ENCODE measurements around the gene KIAA0930. TPM values are rescaled to one million over a fixed set of nuclear protein-coding genes. Genes with fewer than 3 reads are reported as not detected.

Gene KIAA0930
- polyA plus RNA-seq, 2 donors: 21.7 to 29.0 TPM

- H3K4me3 ChIP-seq (ENCODE audit: low read depth in 1 of 2, low read length in 2 of 2): no peak overlapping the region
- H3K27ac ChIP-seq (ENCODE audit: low read depth in 2 of 2, low read length in 1 of 2): no peak overlapping the region
- no peaks in the 10 kb centered on the region for H3K4me1 ChIP-seq (ENCODE audit: control insufficient read depth in 2 of 2, insufficient read depth in 2 of 2, low read length in 1 of 2)
- WGBS, 2 donors: 46 to 64% methylated on average over 4 of the region's 4 CpGs
- no peaks in the 10 kb centered on the region for H3K27me3 ChIP-seq (ENCODE audit: control insufficient read depth in 1 of 2, insufficient read depth in 2 of 2, low read length in 2 of 2)
- peaks cover 3 to 13% of the 10 kb centered on the region in 2 donors for H3K36me3 ChIP-seq (ENCODE audit: control insufficient read depth in 2 of 2, insufficient read depth in 2 of 2, low read length in 1 of 2)
- no peaks in the 10 kb centered on the region for H3K9me3 ChIP-seq (ENCODE audit: control insufficient read depth in 2 of 2, insufficient read depth in 1 of 2, low read depth in 1 of 2, low read length in 1 of 2)
These were observed 52.8 kb downstream of the KIAA0930 start for GRCh38 chr22:45187891-45188290.

- Histone ChIP-seq H3K27ac (ENCODE audit: low read depth in 2 of 2, low read length in 1 of 2) (peak overlapping the region in 1 of 2 donors; percentile 10), H3K27me3 (ENCODE audit: control insufficient read depth in 1 of 2, insufficient read depth in 2 of 2, low read length in 2 of 2) (no peaks in the 10 kb centered on the region), H3K4me3 (ENCODE audit: low read depth in 1 of 2, low read length in 2 of 2) (no peak overlapping the region), H3K9me3 (ENCODE audit: control insufficient read depth in 2 of 2, insufficient read depth in 1 of 2, low read depth in 1 of 2, low read length in 1 of 2) (no peaks in the 10 kb centered on the region), H3K4me1 (ENCODE audit: control insufficient read depth in 2 of 2, insufficient read depth in 2 of 2, low read length in 1 of 2) (no peaks in the 10 kb centered on the region), H3K36me3 (ENCODE audit: control insufficient read depth in 2 of 2, insufficient read depth in 2 of 2, low read length in 1 of 2) (peaks cover 3 to 21% of the 10 kb centered on the region in 2 donors)
- WGBS, 2 donors: 70 to 73% methylated on average over 16 of the region's 16 CpGs
These were observed 54.8 kb downstream of the KIAA0930 start for GRCh38 chr22:45185718-45186514.

GRCh38 chr22:45183974-45184373 lies 56.7 kb downstream of the KIAA0930 start:
- Histone ChIP-seq H3K9me3 (ENCODE audit: control insufficient read depth in 2 of 2, insufficient read depth in 1 of 2, low read depth in 1 of 2, low read length in 1 of 2) (no peaks in the 10 kb centered on the region), H3K36me3 (ENCODE audit: control insufficient read depth in 2 of 2, insufficient read depth in 2 of 2, low read length in 1 of 2) (peaks cover 10 to 30% of the 10 kb centered on the region in 2 donors), H3K27ac (ENCODE audit: low read depth in 2 of 2, low read length in 1 of 2) (no peak overlapping the region), H3K4me3 (ENCODE audit: low read depth in 1 of 2, low read length in 2 of 2) (no peak overlapping the region), H3K27me3 (ENCODE audit: control insufficient read depth in 1 of 2, insufficient read depth in 2 of 2, low read length in 2 of 2) (no peaks in the 10 kb centered on the region), H3K4me1 (ENCODE audit: control insufficient read depth in 2 of 2, insufficient read depth in 2 of 2, low read length in 1 of 2) (no peaks in the 10 kb centered on the region)
- 93 to 94% methylated on average over 13 of the region's 13 CpGs for WGBS, 2 donors

GRCh38 chr22:45181766-45182165 lies 58.9 kb downstream of the KIAA0930 start:
- Histone ChIP-seq H3K9me3 (ENCODE audit: control insufficient read depth in 2 of 2, insufficient read depth in 1 of 2, low read depth in 1 of 2, low read length in 1 of 2) (no peaks in the 10 kb centered on the region), H3K4me1 (ENCODE audit: control insufficient read depth in 2 of 2, insufficient read depth in 2 of 2, low read length in 1 of 2) (no peaks in the 10 kb centered on the region), H3K4me3 (ENCODE audit: low read depth in 1 of 2, low read length in 2 of 2) (no peak overlapping the region), H3K27me3 (ENCODE audit: control insufficient read depth in 1 of 2, insufficient read depth in 2 of 2, low read length in 2 of 2) (no peaks in the 10 kb centered on the region), H3K36me3 (ENCODE audit: control insufficient read depth in 2 of 2, insufficient read depth in 2 of 2, low read length in 1 of 2) (peaks cover 10 to 40% of the 10 kb centered on the region in 2 donors), H3K27ac (ENCODE audit: low read depth in 2 of 2, low read length in 1 of 2) (no peak overlapping the region)
- WGBS, 2 donors: 90 to 95% methylated on average over 2 of the region's 2 CpGs

GRCh38 chr22:45181240-45181639 lies 59.5 kb downstream of the KIAA0930 start:
- Histone ChIP-seq H3K9me3 (ENCODE audit: control insufficient read depth in 2 of 2, insufficient read depth in 1 of 2, low read depth in 1 of 2, low read length in 1 of 2) (no peaks in the 10 kb centered on the region), H3K27ac (ENCODE audit: low read depth in 2 of 2, low read length in 1 of 2) (no peak overlapping the region), H3K4me3 (ENCODE audit: low read depth in 1 of 2, low read length in 2 of 2) (no peak overlapping the region), H3K27me3 (ENCODE audit: control insufficient read depth in 1 of 2, insufficient read depth in 2 of 2, low read length in 2 of 2) (no peaks in the 10 kb centered on the region), H3K4me1 (ENCODE audit: control insufficient read depth in 2 of 2, insufficient read depth in 2 of 2, low read length in 1 of 2) (no peaks in the 10 kb centered on the region), H3K36me3 (ENCODE audit: control insufficient read depth in 2 of 2, insufficient read depth in 2 of 2, low read length in 1 of 2) (peaks cover 10 to 41% of the 10 kb centered on the region in 2 donors)
- 94 to 97% methylated on average over 4 of the region's 4 CpGs for WGBS, 2 donors

GRCh38 chr22:45180146-45180679 lies 60.5 kb downstream of the KIAA0930 start:
- Histone ChIP-seq H3K9me3 (ENCODE audit: control insufficient read depth in 2 of 2, insufficient read depth in 1 of 2, low read depth in 1 of 2, low read length in 1 of 2) (no peaks in the 10 kb centered on the region), H3K36me3 (ENCODE audit: control insufficient read depth in 2 of 2, insufficient read depth in 2 of 2, low read length in 1 of 2) (peaks cover 10 to 37% of the 10 kb centered on the region in 2 donors), H3K4me3 (ENCODE audit: low read depth in 1 of 2, low read length in 2 of 2) (no peak overlapping the region), H3K27ac (ENCODE audit: low read depth in 2 of 2, low read length in 1 of 2) (no peak overlapping the region), H3K4me1 (ENCODE audit: control insufficient read depth in 2 of 2, insufficient read depth in 2 of 2, low read length in 1 of 2) (no peaks in the 10 kb centered on the region), H3K27me3 (ENCODE audit: control insufficient read depth in 1 of 2, insufficient read depth in 2 of 2, low read length in 2 of 2) (no peaks in the 10 kb centered on the region)
- WGBS, 2 donors: 88 to 90% methylated on average over 14 of the region's 14 CpGs

- H3K9me3 ChIP-seq (ENCODE audit: control insufficient read depth in 2 of 2, insufficient read depth in 1 of 2, low read depth in 1 of 2, low read length in 1 of 2): no peaks in the 10 kb centered on the region
- WGBS, 2 donors: 88 to 92% methylated on average over 9 of the region's 9 CpGs
- H3K4me3 ChIP-seq (ENCODE audit: low read depth in 1 of 2, low read length in 2 of 2): no peak overlapping the region
- H3K4me1 ChIP-seq (ENCODE audit: control insufficient read depth in 2 of 2, insufficient read depth in 2 of 2, low read length in 1 of 2): no peaks in the 10 kb centered on the region
- H3K36me3 ChIP-seq (ENCODE audit: control insufficient read depth in 2 of 2, insufficient read depth in 2 of 2, low read length in 1 of 2): peaks cover 10 to 35% of the 10 kb centered on the region in 2 donors
- H3K27me3 ChIP-seq (ENCODE audit: control insufficient read depth in 1 of 2, insufficient read depth in 2 of 2, low read length in 2 of 2): no peaks in the 10 kb centered on the region
- no peak overlapping the region for H3K27ac ChIP-seq (ENCODE audit: low read depth in 2 of 2, low read length in 1 of 2)
These were observed 61.2 kb downstream of the KIAA0930 start for GRCh38 chr22:45179276-45180049.

GRCh38 chr22:45172881-45173585 lies 67.7 kb downstream of the KIAA0930 start:
- H3K27ac ChIP-seq (ENCODE audit: low read depth in 2 of 2, low read length in 1 of 2): peak overlapping the region in 1 of 2 donors; percentile 19
- no peaks in the 10 kb centered on the region for H3K27me3 ChIP-seq (ENCODE audit: control insufficient read depth in 1 of 2, insufficient read depth in 2 of 2, low read length in 2 of 2)
- no peaks in the 10 kb centered on the region for H3K9me3 ChIP-seq (ENCODE audit: control insufficient read depth in 2 of 2, insufficient read depth in 1 of 2, low read depth in 1 of 2, low read length in 1 of 2)
- no peaks in the 10 kb centered on the region for H3K4me1 ChIP-seq (ENCODE audit: control insufficient read depth in 2 of 2, insufficient read depth in 2 of 2, low read length in 1 of 2)
- H3K36me3 ChIP-seq (ENCODE audit: control insufficient read depth in 2 of 2, insufficient read depth in 2 of 2, low read length in 1 of 2): peaks cover 3 to 36% of the 10 kb centered on the region in 2 donors
- 74 to 75% methylated on average over 7 of the region's 7 CpGs for WGBS, 2 donors
- H3K4me3 ChIP-seq (ENCODE audit: low read depth in 1 of 2, low read length in 2 of 2): no peak overlapping the region

GRCh38 chr22:45171830-45172229 lies 68.9 kb downstream of the KIAA0930 start:
- Histone ChIP-seq H3K4me3 (ENCODE audit: low read depth in 1 of 2, low read length in 2 of 2) (no peak overlapping the region), H3K36me3 (ENCODE audit: control insufficient read depth in 2 of 2, insufficient read depth in 2 of 2, low read length in 1 of 2) (peaks cover 3 to 29% of the 10 kb centered on the region in 2 donors), H3K4me1 (ENCODE audit: control insufficient read depth in 2 of 2, insufficient read depth in 2 of 2, low read length in 1 of 2) (no peaks in the 10 kb centered on the region), H3K27me3 (ENCODE audit: control insufficient read depth in 1 of 2, insufficient read depth in 2 of 2, low read length in 2 of 2) (no peaks in the 10 kb centered on the region), H3K27ac (ENCODE audit: low read depth in 2 of 2, low read length in 1 of 2) (no peak overlapping the region), H3K9me3 (ENCODE audit: control insufficient read depth in 2 of 2, insufficient read depth in 1 of 2, low read depth in 1 of 2, low read length in 1 of 2) (no peaks in the 10 kb centered on the region)
- 84 to 91% methylated on average over 6 of the region's 6 CpGs for WGBS, 2 donors
